ENCODE data around the gene CDK14. TPM values are rescaled to one million over a fixed set of nuclear protein-coding genes. Genes with fewer than 3 reads are reported as not detected.

The CDK14 gene
- total and polyA plus RNA-seq, 2 of the 8 experiments (the other 6 are each of a cell fraction or from before 2014, with no cell fraction given), result 5.5 to 47.3 TPM

DNA sequence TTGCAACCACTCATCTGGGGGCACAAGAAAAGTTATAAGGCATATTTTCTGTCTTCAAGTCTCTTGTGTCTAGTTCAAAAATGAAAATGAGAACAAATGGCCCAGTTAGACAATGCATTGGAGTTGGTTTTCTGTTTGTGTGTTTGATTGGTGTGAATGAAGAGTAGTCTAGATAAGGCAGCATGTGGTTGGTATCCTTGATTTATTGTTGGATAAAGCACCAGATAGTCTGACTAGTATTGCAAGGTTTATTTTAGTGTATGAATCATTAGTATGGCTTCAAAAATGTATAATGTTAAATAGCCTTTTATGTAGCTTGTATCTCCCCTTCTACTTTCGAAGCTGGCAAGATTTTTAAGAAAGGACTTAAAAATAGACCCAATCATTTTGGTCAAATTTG is 237.3 kb downstream of the CDK14 start:
- H3K9me3 ChIP-seq (ENCODE audit: insufficient read depth in 2 of 2, low read depth in 1 of 2, low read length in 1 of 2), result peaks cover 16 to 19% of the 10 kb centered on the region in 2 experiments
- H3K79me1 ChIP-seq (ENCODE audit: low read depth, low read length), result no peaks in the 10 kb centered on the region

More for the DNA sequence above, 237.3 kb downstream of the CDK14 start:
- DNase-seq (ENCODE audit: low read depth in 1 of 2, low spot score in 2 of 2) (no peak), FAIRE-seq (no peak)
- Histone ChIP-seq H4K20me1 (replicated peaks in 1 of 2; ENCODE audit: control insufficient read depth in 1 of 2, insufficient read depth in 2 of 2, low read length in 2 of 2) (no peaks in the 10 kb centered on the region), H3K79me2 (ENCODE audit: control insufficient read depth in 1 of 2, insufficient read depth in 2 of 2, low read length in 2 of 2) (no peaks in the 10 kb centered on the region), H3K14ac (ENCODE audit: insufficient read length) (no peak overlapping the region), H3K56ac (replicated peaks; ENCODE audit: insufficient read length, low read depth, low read length) (no peak overlapping the region), H2BK120ac (replicated peaks; ENCODE audit: low read depth, low read length) (no peak overlapping the region), H3K23me2 (ENCODE audit: low read depth, low read length) (no peaks in the 10 kb centered on the region; the same call in 1 of the 2 replicates), H4K8ac (ENCODE audit: extremely low read depth, insufficient read depth, low read length) (no peak overlapping the region), H2AK5ac (ENCODE audit: low read depth, low read length) (no peak overlapping the region), H3K4me3 (ENCODE audit: extremely low read depth in 1 of 4, insufficient read depth in 2 of 4, low read depth in 3 of 4, low read length in 4 of 4) (no peak overlapping the region), H2BK20ac (ENCODE audit: low read length) (no peak overlapping the region), H3K4me2 (ENCODE audit: insufficient read depth in 1 of 2, low read depth in 2 of 2, low read length in 2 of 2) (no peak overlapping the region), H3K4ac (replicated peaks; ENCODE audit: insufficient read length, low read depth, low read length) (no peak overlapping the region), H3K27me3 (replicated peaks in 1 of 4; ENCODE audit: control insufficient read depth in 3 of 4, extremely low read depth in 1 of 4, insufficient read depth in 3 of 4, low read length in 3 of 4) (no peaks in the 10 kb centered on the region), H3K23ac (ENCODE audit: insufficient read length) (no peak overlapping the region), H3K9ac (replicated peaks in 1 of 4; ENCODE audit: extremely low read depth in 1 of 4, low read depth in 3 of 4, low read length in 3 of 4) (no peak overlapping the region), H2AFZ (ENCODE audit: low read length) (no peak overlapping the region), H3K18ac (ENCODE audit: extremely low read depth, low read length) (no peak overlapping the region), H2BK12ac (ENCODE audit: low read depth, low read length) (no peak overlapping the region), H4K5ac (ENCODE audit: insufficient read length, low read depth, low read length) (no peak overlapping the region), H4K91ac (replicated peaks; ENCODE audit: insufficient read length, low read length) (no peak overlapping the region), H3K36me3 (ENCODE audit: control insufficient read depth in 2 of 4, insufficient read depth in 4 of 4, low read length in 3 of 4) (no peaks in the 10 kb centered on the region; a peak in 2 of 8 replicates), H3K27ac (ENCODE audit: low read depth, low read length) (no peak overlapping the region), H2BK5ac (ENCODE audit: low read depth, low read length) (no peak overlapping the region), H3K4me1 (replicated peaks in 1 of 4; ENCODE audit: control insufficient read depth in 3 of 4, insufficient read depth in 4 of 4, low read length in 3 of 4) (peaks cover 0 to 2% (median 0%) of the 10 kb centered on the region in 4 experiments; a peak in 1 of 7 replicates), H2BK15ac (ENCODE audit: low read length) (no peak overlapping the region)
- TF ChIP-seq SP4 (IDR thresholded peaks at IDR 0.05; ENCODE audit: low read length) (no peak), SIN3A (conservative IDR thresholded peaks at IDR 0.05 in 1 of 2, IDR thresholded peaks at IDR 0.05 in 1 of 2; ENCODE audit: low read depth in 1 of 2, low read length in 2 of 2) (no peak), SP2 (IDR thresholded peaks at IDR 0.05; ENCODE audit: low read length) (no peak), HDAC2 (IDR thresholded peaks at IDR 0.05; ENCODE audit: borderline replicate concordance in 1 of 2, low read depth in 2 of 2, low read length in 2 of 2) (no peak), CEBPB (IDR thresholded peaks at IDR 0.05; ENCODE audit: low read depth, low read length) (no peak), EGR1 (IDR thresholded peaks at IDR 0.05; ENCODE audit: borderline replicate concordance, low read depth, low read length) (no peak), TCF12 (IDR thresholded peaks at IDR 0.05; ENCODE audit: low read depth, low read length) (no peak), CREB1 (IDR thresholded peaks at IDR 0.05) (no peak), BACH1 (IDR thresholded peaks at IDR 0.05; ENCODE audit: low read length) (no peak), ZNF274 (IDR thresholded peaks at IDR 0.05; ENCODE audit: borderline replicate concordance, extremely low read depth, low read length) (no peak), ATF3 (IDR thresholded peaks at IDR 0.05; ENCODE audit: insufficient read depth, low read depth, low read length) (no peak), SIX5 (IDR thresholded peaks at IDR 0.05; ENCODE audit: low read depth, low read length) (no peak), CHD1 (IDR thresholded peaks at IDR 0.05; ENCODE audit: low read depth, low read length) (no peak), CTBP2 (IDR thresholded peaks at IDR 0.05; ENCODE audit: borderline replicate concordance, insufficient read depth, insufficient read length, low read length) (no peak)
- 93% methylated on average over 1 of the region's 1 CpG; no CpG with 5 or more reads in 1 of the 2 experiments for WGBS, 2 experiments (ENCODE audit: extremely low coverage in 1 of 2, insufficient coverage in 1 of 2, insufficient read length in 1 of 2, insufficient replicate concordance in 2 of 2, low coverage in 1 of 2, low lambda C conversion rate in 2 of 2, missing lambda C conversion rate in 1 of 2)
- ChIA-PET POLR2A (ENCODE audit: partially characterized antibody) (no interaction called here), CTCF (ENCODE audit: partially characterized antibody) (no interaction called here)
